Vagina (tissue), 2 donors: ENCODE results near the gene CALN1.

ENCODE experiments used
- POLR2A ChIP-seq, 2 donors: fragments of 450-650 bp; IDR thresholded peaks; one replicate each; pipeline ENCODE4 v1.6.1; 2017; ENCODE audit warnings: antibody characterized with exemption in 2 of 2, mild to moderate bottlenecking in 2 of 2, moderate library complexity in 2 of 2
- POLR2AphosphoS5 ChIP-seq, 2 donors: sonication (generic); formaldehyde crosslinking; IDR thresholded peaks; one replicate each; pipeline ENCODE4 v1.9.0; 2017; ENCODE audit warnings: antibody characterized with exemption in 2 of 2, mild to moderate bottlenecking in 2 of 2, low read depth in 1 of 2; ENCODE audit not compliant: insufficient read depth in 1 of 2
- TF ChIP-seq, protein P1 (sequence below), 3 experiments: fragments of 450-650 bp in 2 of 3; fragments of 200-600 bp in 1 of 3; sonication (generic) in 1 of 3; IDR thresholded peaks; one replicate each; pipeline ENCODE4 v1.5.1; 2017 to 2019; ENCODE audit warnings: antibody characterized with exemption in 3 of 3, mild to moderate bottlenecking in 2 of 3, moderate library complexity in 2 of 3

DNA sequence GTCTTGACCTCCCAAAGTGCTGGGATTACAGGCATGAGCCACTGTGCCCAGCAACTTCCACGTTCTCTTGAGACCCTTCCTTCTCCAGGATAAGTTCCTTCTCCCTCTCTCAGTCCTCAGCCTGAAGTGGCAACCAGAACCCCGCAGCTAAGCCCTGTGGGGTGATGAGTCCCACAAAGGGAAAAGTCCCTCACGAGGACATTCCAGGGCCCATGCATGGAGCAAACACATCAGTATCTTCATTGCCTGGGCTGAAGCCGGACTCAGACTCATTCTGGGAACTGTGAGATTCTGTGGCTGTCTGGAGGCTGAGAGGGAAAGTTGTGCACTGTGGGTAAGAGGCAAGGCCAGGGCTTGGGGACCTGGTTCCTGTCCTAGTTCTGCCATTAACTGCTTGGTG lies 657.3 kb downstream of the CALN1 start:
- TF ChIP-seq, protein P1, sequence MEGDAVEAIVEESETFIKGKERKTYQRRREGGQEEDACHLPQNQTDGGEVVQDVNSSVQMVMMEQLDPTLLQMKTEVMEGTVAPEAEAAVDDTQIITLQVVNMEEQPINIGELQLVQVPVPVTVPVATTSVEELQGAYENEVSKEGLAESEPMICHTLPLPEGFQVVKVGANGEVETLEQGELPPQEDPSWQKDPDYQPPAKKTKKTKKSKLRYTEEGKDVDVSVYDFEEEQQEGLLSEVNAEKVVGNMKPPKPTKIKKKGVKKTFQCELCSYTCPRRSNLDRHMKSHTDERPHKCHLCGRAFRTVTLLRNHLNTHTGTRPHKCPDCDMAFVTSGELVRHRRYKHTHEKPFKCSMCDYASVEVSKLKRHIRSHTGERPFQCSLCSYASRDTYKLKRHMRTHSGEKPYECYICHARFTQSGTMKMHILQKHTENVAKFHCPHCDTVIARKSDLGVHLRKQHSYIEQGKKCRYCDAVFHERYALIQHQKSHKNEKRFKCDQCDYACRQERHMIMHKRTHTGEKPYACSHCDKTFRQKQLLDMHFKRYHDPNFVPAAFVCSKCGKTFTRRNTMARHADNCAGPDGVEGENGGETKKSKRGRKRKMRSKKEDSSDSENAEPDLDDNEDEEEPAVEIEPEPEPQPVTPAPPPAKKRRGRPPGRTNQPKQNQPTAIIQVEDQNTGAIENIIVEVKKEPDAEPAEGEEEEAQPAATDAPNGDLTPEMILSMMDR (IDR thresholded peaks at IDR 0.05), result no peak
- TF ChIP-seq POLR2AphosphoS5 (IDR thresholded peaks at IDR 0.05; ENCODE audit: insufficient read depth in 1 of 2, low read depth in 1 of 2), result no peak
- no peak for TF ChIP-seq POLR2A (IDR thresholded peaks at IDR 0.05)
